ENCODE results near the gene ZNF628. TPM values are rescaled to one million over a fixed set of nuclear protein-coding genes. Genes with fewer than 3 reads are reported as not detected.
"Not testable (repeated sequence)": the region's sequence is repeated elsewhere in the genome, so short reads cannot be mapped to it uniquely, and the experiment has no call there.

The ZNF628 gene
- polyA plus RNA-seq, 3 donors = 0.50 to 3.1 TPM; not detected in 1

GRCh38 chr19:55446060-55446459 is 30.4 kb upstream of the ZNF628 start:
- Histone ChIP-seq H2AFZ (ENCODE audit: insufficient read depth, low read depth, low read length, poor library complexity, severe bottlenecking) (no peak overlapping the region), H4K20me1 (ENCODE audit: insufficient read depth, low read length) (no peaks in the 10 kb centered on the region), H3K36me3 (replicated peaks in 1 of 2; ENCODE audit: control insufficient read depth in 1 of 2, insufficient read depth in 2 of 2, low read length in 2 of 2) (no peaks in the 10 kb centered on the region), H3K4me2 (replicated peaks; ENCODE audit: extremely low read depth, low read length, poor library complexity, severe bottlenecking) (no peak overlapping the region), H3K4me1 (ENCODE audit: control insufficient read depth in 1 of 2, insufficient read depth in 2 of 2, low read length in 2 of 2) (peaks cover 10 to 12% of the 10 kb centered on the region in 2 donors), H3K27ac (ENCODE audit: low read depth in 1 of 2, low read length in 2 of 2) (no peak overlapping the region), H3K27me3 (ENCODE audit: control insufficient read depth in 2 of 2, insufficient read depth in 2 of 2, low read length in 2 of 2) (peaks cover 23 to 70% of the 10 kb centered on the region in 2 donors), H3K79me2 (ENCODE audit: insufficient read depth, low read length) (no peaks in the 10 kb centered on the region), H3K9ac (ENCODE audit: insufficient read depth, low read length, poor library complexity, severe bottlenecking) (no peak overlapping the region), H3K4me3 (replicated peaks in 1 of 3; ENCODE audit: low read depth in 2 of 3, low read length in 3 of 3) (no peak overlapping the region), H3K9me3 (replicated peaks in 1 of 2; ENCODE audit: control insufficient read depth in 1 of 2, insufficient read depth in 1 of 2, low read length in 2 of 2) (peaks cover 0 to 15% of the 10 kb centered on the region in 2 donors)
- TF ChIP-seq CTCF (IDR thresholded peaks at IDR 0.05) = no peak
- Mint-ChIP-seq H3K9me3 (peaks cover 0 to 22% (median 9%) of the 10 kb centered on the region in 7 donors), H3K4me1 (peaks cover 11% of the 10 kb centered on the region), H3K4me3 (peak overlapping the region in 1 of 2 donors; percentile 69), H3K36me3 (peaks cover 5% of the 10 kb centered on the region in 2 donors), H3K27me3 (ENCODE audit: low read depth in 3 of 3) (peaks cover 22 to 58% (median 52%) of the 10 kb centered on the region in 3 donors), H3K27ac (no peak overlapping the region)
- no peak for DNase-seq
- WGBS (ENCODE audit: insufficient coverage) = 44% methylated on average over 4 of the region's 8 CpGs
- intact Hi-C loops (cut with micrococcal nuclease) = no loop called here

DNA sequence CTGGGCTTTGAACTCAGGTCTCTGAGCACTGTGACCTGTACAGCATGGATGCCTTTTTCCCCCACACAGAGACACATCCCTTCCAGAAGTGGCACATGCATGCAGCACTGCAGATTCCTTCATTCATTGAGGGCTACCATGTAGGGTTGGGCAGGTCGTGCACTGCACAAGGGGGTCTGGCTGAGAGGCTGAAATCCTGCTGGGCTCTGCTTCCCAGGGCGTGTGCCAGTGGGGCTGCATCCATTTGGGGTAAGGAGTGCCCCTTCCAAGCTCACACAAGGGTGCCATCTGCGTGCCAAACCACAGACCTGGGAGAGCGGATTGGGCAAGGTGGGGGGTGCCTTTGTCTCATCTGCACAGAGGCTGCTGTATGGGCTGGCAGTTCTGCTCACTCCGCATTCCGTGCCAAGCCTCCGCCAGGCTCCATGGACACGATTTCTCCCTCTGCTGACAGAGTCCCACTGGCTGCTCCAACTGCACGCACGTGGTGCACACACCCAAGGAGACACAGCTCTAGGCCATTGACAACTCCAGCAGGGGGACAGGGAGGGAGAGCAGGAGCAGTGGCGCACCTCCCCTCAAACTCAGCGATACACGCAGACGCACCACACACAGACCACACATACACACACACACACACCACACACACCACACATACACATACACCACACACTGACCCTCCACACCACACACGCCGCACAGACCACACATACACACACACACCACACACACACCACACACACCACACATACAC is 28.8 kb upstream of the ZNF628 start:
- TF ChIP-seq CTCF (IDR thresholded peaks at IDR 0.05) = no peak
- no peaks in the 10 kb centered on the region for H4K20me1 ChIP-seq (ENCODE audit: insufficient read depth, low read length)
- intact Hi-C loops (cut with micrococcal nuclease) = no loop called here
- DNase-seq = no peak
- H3K4me3 ChIP-seq (replicated peaks in 1 of 3; ENCODE audit: low read depth in 2 of 3, low read length in 3 of 3) = no peak overlapping the region
- peaks cover 0 to 20% of the 10 kb centered on the region in 2 donors for H3K9me3 ChIP-seq (replicated peaks in 1 of 2; ENCODE audit: control insufficient read depth in 1 of 2, insufficient read depth in 1 of 2, low read length in 2 of 2)
- 49% methylated on average over 9 of the region's 16 CpGs for WGBS (ENCODE audit: insufficient coverage)
- H3K27me3 Mint-ChIP-seq (ENCODE audit: low read depth in 3 of 3) = peaks cover 23 to 58% (median 49%) of the 10 kb centered on the region in 3 donors
- H3K36me3 ChIP-seq (replicated peaks in 1 of 2; ENCODE audit: control insufficient read depth in 1 of 2, insufficient read depth in 2 of 2, low read length in 2 of 2) = no peaks in the 10 kb centered on the region
- H3K27ac ChIP-seq (ENCODE audit: low read depth in 1 of 2, low read length in 2 of 2) = no peak overlapping the region
- no peak overlapping the region for H3K9ac ChIP-seq (ENCODE audit: insufficient read depth, low read length, poor library complexity, severe bottlenecking)
- H3K4me3 Mint-ChIP-seq = no peak overlapping the region
- peaks cover 5 to 7% of the 10 kb centered on the region in 2 donors for H3K4me1 ChIP-seq (ENCODE audit: control insufficient read depth in 1 of 2, insufficient read depth in 2 of 2, low read length in 2 of 2)
- H2AFZ ChIP-seq (ENCODE audit: insufficient read depth, low read depth, low read length, poor library complexity, severe bottlenecking) = no peak overlapping the region
- peaks cover 2 to 3% of the 10 kb centered on the region in 2 donors for H3K36me3 Mint-ChIP-seq
- H3K79me2 ChIP-seq (ENCODE audit: insufficient read depth, low read length) = no peaks in the 10 kb centered on the region
- no peak overlapping the region for H3K27ac Mint-ChIP-seq
- peaks cover 0 to 20% (median 8%) of the 10 kb centered on the region in 7 donors for H3K9me3 Mint-ChIP-seq
- peaks cover 23 to 72% of the 10 kb centered on the region in 2 donors for H3K27me3 ChIP-seq (ENCODE audit: control insufficient read depth in 2 of 2, insufficient read depth in 2 of 2, low read length in 2 of 2)
- H3K4me1 Mint-ChIP-seq = peaks cover 8% of the 10 kb centered on the region
- no peak overlapping the region for H3K4me2 ChIP-seq (replicated peaks; ENCODE audit: extremely low read depth, low read length, poor library complexity, severe bottlenecking)

GRCh38 chr19:55448175-55448490 is 28.3 kb upstream of the ZNF628 start:
- H3K4me1 ChIP-seq (ENCODE audit: control insufficient read depth in 1 of 2, insufficient read depth in 2 of 2, low read length in 2 of 2); H3K27ac Mint-ChIP-seq; H3K4me1 Mint-ChIP-seq; intact Hi-C loops (cut with micrococcal nuclease); H3K36me3 ChIP-seq (replicated peaks in 1 of 2; ENCODE audit: control insufficient read depth in 1 of 2, insufficient read depth in 2 of 2, low read length in 2 of 2); DNase-seq; H4K20me1 ChIP-seq (ENCODE audit: insufficient read depth, low read length); H3K79me2 ChIP-seq (ENCODE audit: insufficient read depth, low read length); H3K4me3 ChIP-seq (replicated peaks in 1 of 3; ENCODE audit: low read depth in 2 of 3, low read length in 3 of 3); H2AFZ ChIP-seq (ENCODE audit: insufficient read depth, low read depth, low read length, poor library complexity, severe bottlenecking); H3K36me3 Mint-ChIP-seq; H3K9ac ChIP-seq (ENCODE audit: insufficient read depth, low read length, poor library complexity, severe bottlenecking); H3K27ac ChIP-seq (ENCODE audit: low read depth in 1 of 2, low read length in 2 of 2); H3K4me2 ChIP-seq (replicated peaks; ENCODE audit: extremely low read depth, low read length, poor library complexity, severe bottlenecking); H3K4me3 Mint-ChIP-seq: not testable (repeated sequence)
- Mint-ChIP-seq H3K9me3 (peaks cover 0 to 23% (median 10%) of the 10 kb centered on the region in 7 donors), H3K27me3 (ENCODE audit: low read depth in 3 of 3) (peaks cover 28 to 58% (median 47%) of the 10 kb centered on the region in 3 donors)
- 100% methylated on average over 3 of the region's 5 CpGs for WGBS (ENCODE audit: insufficient coverage)
- Histone ChIP-seq H3K27me3 (ENCODE audit: control insufficient read depth in 2 of 2, insufficient read depth in 2 of 2, low read length in 2 of 2) (peaks cover 20 to 73% of the 10 kb centered on the region in 2 donors), H3K9me3 (replicated peaks in 1 of 2; ENCODE audit: control insufficient read depth in 1 of 2, insufficient read depth in 1 of 2, low read length in 2 of 2) (peaks cover 4 to 20% of the 10 kb centered on the region in 2 donors)
